GM19467 (cell line): ENCODE results near the gene HEATR9.

Experiments
- ATAC-seq: cut with Tn5 transposase; IDR thresholded peaks from one replicate; pipeline ENCODE4 v1.9.1; 2021; ENCODE audit warnings: mild to moderate bottlenecking, moderate library complexity; ENCODE audit not compliant: unreplicated experiment

The HEATR9 gene

DNA sequence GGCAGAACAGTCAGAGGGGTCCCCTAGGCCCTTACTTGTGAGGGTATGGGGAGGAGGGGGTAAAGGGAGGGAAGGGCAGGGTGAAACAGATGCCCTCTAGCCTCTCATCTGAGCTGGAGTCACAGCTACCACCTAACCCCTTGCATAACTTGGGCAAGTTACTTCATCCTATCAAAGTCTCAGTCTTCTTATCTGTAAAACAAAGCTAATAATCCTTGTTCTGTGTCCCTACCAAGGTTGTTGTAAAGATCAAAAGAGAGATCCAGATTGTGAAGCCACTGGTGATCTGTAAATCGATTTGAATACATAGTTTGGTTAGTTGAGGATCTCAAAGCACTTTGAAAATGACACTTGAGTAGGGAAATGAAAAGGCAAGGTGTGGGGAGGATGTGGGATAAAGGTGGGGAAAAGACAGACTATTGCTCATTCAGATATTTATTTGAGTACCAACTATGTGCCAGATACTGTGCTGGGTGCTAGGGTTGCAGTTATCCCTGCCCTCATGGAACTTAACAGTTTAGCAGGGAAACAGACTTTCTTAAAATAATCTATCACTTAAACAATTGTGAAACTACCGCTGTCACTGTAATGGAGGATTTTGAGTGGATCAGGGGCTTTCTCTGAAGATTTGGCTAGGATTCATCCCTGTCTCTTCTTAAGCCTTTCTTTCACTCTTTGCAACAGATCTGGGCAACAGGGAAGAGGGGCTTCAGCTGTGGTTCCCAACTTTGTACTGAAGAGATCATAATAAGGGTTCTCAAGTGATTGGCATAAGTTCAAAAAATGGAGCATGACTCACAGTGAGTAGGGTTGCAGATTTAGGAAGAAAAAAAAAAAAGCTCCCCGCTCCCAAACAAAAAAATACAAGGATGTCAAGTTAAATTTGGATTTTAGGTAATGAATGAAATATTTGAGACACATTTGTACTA lies 3.0 kb downstream of the HEATR9 start:
- no peak for ATAC-seq

- no peak for ATAC-seq
Measured at GRCh38 chr17:35864853-35865252, 3.8 kb downstream of the HEATR9 start.

- no peak for ATAC-seq
Measured at GRCh38 chr17:35856603-35857002, 12.1 kb downstream of the HEATR9 start.

GRCh38 chr17:35855965-35856364 lies 12.7 kb downstream of the HEATR9 start:
- no peak for ATAC-seq

- no peak for ATAC-seq
Measured at GRCh38 chr17:35849469-35850348, 19.0 kb downstream of the HEATR9 start.

DNA sequence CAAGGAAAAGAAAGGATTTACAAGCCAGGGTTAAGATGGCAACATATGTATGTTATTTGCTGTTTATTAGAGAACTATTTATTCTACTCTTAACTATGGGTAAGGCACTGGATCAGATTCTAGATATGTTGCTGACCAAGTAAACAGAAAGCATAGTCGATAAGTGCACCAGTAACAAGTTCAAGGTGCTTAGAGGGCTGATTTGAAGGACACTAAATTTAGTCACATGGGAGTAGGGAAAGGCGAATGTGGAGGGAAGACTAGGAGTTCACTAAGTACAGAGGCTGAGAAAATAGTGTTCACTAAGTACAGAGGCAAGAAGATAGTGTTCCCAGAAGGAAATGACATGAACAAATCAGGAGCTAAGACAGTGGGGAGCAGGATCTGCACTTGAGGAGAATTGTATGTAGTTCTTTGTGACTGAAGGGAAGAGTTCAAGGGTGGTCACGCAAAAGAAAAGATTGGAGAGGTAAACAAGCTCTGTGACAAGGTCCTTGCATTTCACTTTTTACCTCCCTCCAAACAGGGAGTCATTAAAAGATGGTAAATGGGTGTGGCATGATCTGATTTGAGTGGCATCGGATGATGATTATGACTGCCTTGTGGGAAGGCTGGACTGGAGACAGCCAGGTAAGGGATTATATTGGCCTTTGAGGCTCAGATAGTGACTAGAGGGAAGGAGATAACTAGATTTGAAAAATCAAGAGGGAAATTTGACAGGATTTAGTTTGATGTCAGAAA lies 20.9 kb downstream of the HEATR9 start:
- ATAC-seq: no peak

DNA sequence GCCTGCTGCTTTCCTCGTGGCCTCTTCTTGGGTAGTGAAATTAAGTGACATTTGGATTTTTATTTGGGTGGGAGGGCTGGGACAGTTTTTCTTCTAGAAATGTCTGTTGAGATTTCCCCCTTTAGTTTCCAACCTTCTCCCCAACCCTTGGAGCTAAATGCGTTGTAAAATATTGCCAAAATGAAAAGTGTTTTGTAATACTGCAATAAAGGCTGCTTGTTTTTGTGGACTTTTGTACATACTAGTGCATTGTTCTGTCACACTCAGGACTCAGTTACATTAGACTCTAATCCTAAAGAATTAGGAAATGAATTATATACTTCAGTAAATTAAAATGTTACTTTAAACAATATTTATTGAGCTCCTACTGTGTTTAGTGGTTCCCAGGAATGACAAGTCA lies 21.7 kb downstream of the HEATR9 start:
- no peak for ATAC-seq

- ATAC-seq: no peak
Measured at GRCh38 chr17:35846055-35846809, 22.5 kb downstream of the HEATR9 start.

GRCh38 chr17:35844547-35844946 lies 24.1 kb downstream of the HEATR9 start:
- no peak for ATAC-seq

- no peak for ATAC-seq
Measured at GRCh38 chr17:35843698-35844097, 25.0 kb downstream of the HEATR9 start.

DNA sequence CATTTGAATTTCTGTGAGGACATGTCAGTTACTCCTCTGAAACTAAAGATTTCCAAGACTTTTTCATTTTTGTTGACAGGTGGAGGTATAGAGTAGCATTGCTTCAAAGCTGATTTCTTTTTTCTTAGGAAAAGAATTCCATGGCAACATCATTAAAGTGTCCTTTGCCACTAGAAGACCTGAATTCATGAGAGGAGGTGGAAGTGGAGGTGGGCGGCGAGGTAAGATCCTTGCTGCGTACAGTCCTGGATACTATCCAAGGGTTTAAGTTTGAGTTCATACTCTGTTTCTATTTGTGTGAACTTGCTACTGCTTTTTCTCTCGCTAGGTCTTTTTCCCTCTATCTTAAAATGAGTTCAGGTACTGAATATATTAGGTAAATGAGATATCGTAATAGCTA lies 26.5 kb downstream of the HEATR9 start:
- no peak for ATAC-seq

GRCh38 chr17:35841505-35841904 lies 27.2 kb downstream of the HEATR9 start:
- ATAC-seq: no peak

DNA sequence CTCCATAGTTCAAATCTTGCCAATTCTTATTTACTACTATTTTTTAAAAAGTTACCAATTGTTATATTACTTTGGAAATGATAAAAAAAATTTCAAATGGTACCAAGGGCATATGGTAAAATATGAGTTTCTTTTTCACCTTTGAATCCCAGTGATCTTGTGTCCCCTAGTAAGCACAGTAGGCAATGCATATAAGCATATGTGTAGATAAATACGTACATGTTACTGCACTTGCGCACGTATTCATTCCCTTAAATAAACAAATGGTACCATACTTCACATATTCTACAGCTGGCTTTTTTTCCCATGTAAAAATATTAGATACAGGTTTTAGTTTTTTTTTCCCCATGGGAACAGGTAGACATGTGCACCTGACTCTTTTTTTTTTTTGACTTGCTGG lies 27.6 kb downstream of the HEATR9 start:
- no peak for ATAC-seq

GRCh38 chr17:35825206-35825605 lies 43.5 kb downstream of the HEATR9 start:
- no peak for ATAC-seq

DNA sequence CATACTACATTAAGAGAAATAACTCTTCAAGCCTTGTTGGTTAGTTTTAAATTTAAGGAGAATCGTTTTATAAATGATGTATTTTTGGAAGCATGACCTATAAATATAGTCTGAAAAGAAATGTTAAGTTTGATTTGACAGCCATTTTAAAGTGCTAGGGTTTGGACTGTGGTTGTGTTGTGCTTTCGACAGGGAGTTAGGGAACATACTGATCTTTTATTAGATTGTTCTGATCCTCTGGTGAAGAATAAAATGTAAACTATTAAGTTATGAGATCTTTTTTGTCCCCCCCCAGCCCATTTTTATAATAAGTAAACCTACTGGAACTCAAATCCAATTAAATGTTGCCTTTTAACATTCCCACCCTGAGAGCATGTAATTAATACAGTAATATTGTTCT lies 47.4 kb downstream of the HEATR9 start:
- no peak for ATAC-seq

GRCh38 chr17:35819455-35819854 lies 49.2 kb downstream of the HEATR9 start:
- ATAC-seq: no peak

DNA sequence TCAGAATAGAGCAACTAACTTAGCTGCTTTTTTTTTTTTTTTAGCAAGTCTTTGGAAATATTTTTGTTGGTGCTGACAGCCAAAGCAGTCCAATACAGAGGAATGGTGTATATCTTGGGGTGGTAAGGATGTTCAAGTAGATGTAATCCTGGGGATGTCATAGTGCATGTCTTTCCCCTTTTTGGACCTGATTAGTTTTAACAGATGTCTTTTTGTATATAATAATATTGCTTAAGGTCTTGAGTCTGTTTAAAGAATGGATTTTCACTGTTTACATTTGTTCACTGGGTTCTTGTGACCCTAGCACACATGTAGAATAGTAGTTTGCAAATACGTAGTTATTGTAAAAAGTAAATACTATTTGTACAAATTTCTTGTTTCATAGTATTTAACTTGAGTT lies 51.5 kb downstream of the HEATR9 start:
- no peak for ATAC-seq

DNA sequence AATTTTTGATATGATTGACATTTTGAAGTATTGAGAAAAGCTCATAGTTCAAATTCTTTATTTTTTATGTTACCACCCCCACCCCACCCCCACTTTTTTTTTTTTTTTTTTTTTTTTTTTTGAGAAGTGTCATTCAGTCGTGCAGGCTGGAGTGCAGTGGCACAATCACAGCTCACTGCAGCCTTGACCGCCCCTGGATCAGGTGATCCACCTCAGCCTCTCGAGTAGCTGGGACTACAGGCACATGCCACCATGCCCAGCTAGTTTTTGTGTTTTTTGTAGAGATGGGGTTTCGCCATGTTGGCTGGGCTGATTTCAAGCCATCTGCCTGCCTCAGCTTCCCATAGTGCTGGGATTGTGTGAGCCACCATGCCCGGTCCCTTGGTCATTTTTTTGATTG lies 52.0 kb downstream of the HEATR9 start:
- no peak for ATAC-seq

DNA sequence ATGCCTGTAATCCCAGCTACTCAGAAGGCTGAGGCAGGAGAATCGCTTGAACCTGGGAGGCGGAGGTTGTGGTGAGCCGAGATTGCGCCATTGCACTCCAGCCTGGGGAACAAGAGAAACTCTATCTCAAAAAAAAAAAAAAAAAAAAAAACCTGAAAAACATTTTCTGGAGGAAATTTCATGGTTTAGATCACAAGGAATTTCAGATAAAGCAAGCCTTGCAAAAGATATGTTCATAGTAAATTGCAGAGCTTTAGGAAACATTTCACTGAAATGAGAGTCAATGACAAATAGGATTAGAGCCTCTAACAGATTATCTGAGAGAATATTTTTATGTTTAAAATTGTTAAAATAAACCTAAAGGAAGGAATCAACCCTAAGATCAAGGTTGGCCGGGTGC lies 56.2 kb downstream of the HEATR9 start:
- no peak for ATAC-seq

DNA sequence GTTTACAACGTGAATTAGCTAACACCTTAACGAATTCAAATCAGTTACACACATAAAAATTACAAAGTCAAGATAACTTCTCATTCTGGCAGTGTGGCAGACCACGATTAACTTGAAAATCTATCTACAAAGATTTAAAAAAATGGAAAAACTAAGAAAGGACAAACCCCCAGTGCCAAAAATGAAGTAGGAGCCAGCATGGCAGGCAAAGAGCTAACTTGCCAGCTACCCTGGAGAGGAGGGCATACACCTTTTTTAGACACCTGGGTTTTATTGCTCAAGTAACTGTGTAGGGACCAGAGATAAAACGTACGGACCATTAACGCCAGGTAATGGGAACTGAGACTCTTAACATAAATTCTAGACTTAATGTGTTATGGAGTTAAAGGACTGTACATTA lies 56.9 kb downstream of the HEATR9 start:
- no peak for ATAC-seq
